Measurements from ENCODE around the gene TMEM52. TPM values are rescaled to one million over a fixed set of nuclear protein-coding genes. Genes with fewer than 3 reads are reported as not detected.

The TMEM52 gene
- total RNA-seq, 2 experiments from 2014 or later, result not detected

GRCh38 chr1:1898246-1898933 is 20.7 kb downstream of the TMEM52 start:
- ChIA-PET POLR2A (interaction anchor here (1.0 kb wide), 1 partner anchor 10 kb away, joined by 8 read pairs; no protein-coding TSS in a partner anchor), CTCF (interaction anchor here (0.8 to 5.3 kb wide), 2 partner anchors 11 to 21 kb away, joined by 3 to 36 read pairs; no protein-coding TSS in a partner anchor)
- no peaks in the 10 kb centered on the region for H3K36me3 Mint-ChIP-seq (ENCODE audit: low read depth)
- H3K27me3 Mint-ChIP-seq, result peaks cover 2% of the 10 kb centered on the region
- no peaks in the 10 kb centered on the region for H3K9me3 Mint-ChIP-seq
- DNase-seq, result no peak
- H3K4me1 Mint-ChIP-seq, result peaks cover 12% of the 10 kb centered on the region
- H3K27ac Mint-ChIP-seq, result no peak overlapping the region
- no peak overlapping the region for H3K4me3 Mint-ChIP-seq

DNA sequence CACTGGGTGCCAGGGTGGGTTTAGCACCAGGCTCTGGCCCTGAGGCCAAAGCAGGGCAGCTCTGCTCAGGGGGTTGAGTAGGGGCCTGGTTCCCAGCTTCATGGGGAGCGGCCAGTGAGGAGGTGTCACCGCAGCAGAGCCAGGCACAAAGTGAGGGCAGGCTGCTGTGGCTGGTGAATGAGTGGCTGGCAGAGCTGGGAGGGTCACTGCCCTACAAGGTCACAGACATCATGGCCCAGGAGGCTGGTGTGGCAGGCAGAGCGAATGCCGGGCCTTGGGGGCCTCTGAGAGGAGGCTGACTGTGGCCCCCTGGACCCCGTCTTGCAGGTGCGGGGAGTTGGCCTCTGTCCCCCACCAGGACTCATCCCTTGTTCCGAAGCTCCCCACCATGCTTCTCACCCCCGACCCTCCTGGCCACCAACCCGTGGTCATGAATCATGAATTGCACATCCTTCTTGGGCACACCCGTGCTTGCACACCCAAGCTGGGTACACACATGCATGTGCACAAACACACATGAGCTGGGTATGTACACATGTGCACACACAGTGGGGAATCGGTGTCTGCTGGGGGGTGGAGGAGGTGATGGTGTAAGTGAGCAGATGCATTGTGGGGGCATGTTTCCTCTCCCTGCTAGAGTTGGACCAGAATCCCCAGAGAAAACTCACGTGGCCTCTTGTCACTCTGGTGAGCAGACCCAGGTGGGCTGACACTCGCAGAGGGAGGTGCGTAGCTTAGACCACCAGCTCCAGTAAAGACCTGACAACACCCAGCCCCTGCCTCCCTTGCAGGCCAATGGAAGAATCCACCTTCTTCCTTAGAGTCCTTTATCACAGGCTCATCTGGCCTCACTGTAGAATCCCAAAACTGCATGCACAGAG is 23.4 kb downstream of the TMEM52 start:
- Mint-ChIP-seq H3K27me3 (no peaks in the 10 kb centered on the region), H3K27ac (no peak overlapping the region), H3K4me3 (no peak overlapping the region), H3K4me1 (peaks cover 23% of the 10 kb centered on the region), H3K9me3 (no peaks in the 10 kb centered on the region), H3K36me3 (ENCODE audit: low read depth) (peaks cover 4% of the 10 kb centered on the region)
- POLR2A ChIA-PET, result no interaction called here
- CTCF ChIA-PET, result interaction anchor here (0.5 to 1.3 kb wide), 4 partner anchors 10 to 97 kb away, joined by 3 to 8 read pairs (median 4); no protein-coding TSS in a partner anchor
- no peak for DNase-seq

DNA sequence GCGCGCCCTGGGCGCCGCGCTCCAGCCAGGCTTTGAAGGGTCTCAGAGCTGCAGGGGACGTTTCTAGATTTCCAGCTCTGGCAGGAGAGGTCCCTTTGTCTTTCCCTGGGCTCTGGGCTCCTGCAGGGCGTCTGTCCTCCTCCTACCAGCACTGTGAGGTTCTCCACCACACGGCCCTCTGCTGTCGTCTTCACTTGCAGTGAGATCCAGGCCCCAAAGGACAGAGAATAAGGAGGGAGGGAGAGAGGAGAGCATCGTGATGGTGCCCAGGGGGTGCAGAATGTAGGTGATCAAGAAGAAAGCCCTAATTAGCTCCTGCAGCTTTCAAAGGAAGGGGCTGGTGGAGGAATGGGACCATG is 24.0 kb downstream of the TMEM52 start:
- H3K9me3 Mint-ChIP-seq, result no peaks in the 10 kb centered on the region
- ChIA-PET POLR2A (no interaction called here), CTCF (interaction anchor here (1.0 to 1.3 kb wide), 2 partner anchors 11 to 14 kb away, joined by 4 to 5 read pairs; no protein-coding TSS in a partner anchor)
- no peak for DNase-seq
- no peaks in the 10 kb centered on the region for H3K27me3 Mint-ChIP-seq
- H3K36me3 Mint-ChIP-seq (ENCODE audit: low read depth), result peaks cover 4% of the 10 kb centered on the region
- peak overlapping the region; percentile 31 for H3K27ac Mint-ChIP-seq
- H3K4me1 Mint-ChIP-seq, result peaks cover 23% of the 10 kb centered on the region
- H3K4me3 Mint-ChIP-seq, result no peak overlapping the region

DNA sequence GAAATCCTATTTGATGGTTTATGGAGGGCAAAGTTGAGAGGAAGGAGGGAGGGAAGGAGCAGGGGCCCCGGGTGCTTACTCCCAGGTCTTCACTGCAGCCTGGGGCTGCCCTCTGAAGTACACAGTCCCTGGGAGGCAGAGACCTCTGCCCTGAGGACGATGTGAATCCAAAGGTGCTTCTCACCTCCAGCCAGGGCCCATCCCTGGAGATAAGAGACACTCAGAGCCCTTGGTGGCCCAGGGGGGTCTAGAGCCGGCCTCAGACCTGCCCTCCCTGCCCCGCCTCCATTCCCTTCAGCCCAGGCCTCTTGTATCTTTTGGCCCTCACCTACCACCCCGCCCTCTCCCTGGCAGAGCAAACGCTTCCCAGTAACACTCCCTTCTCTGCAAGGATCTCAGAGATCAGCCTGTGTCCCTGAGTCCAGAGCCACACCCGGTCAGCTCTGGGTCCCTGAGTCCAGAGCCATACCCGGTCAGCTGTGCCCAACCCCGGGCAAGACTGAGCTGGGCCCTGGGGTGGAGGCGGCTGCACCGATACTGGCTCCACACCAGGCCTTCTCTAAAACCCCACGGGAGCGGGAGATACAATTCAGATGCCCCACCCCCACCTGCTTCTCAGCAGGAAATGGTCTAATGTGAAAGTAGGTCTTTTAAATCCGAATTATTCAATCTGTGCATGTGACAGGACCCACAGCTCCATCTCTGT is 24.6 kb downstream of the TMEM52 start:
- Mint-ChIP-seq H3K27ac (peak overlapping the region; percentile 31), H3K4me3 (no peak overlapping the region), H3K27me3 (no peaks in the 10 kb centered on the region), H3K36me3 (ENCODE audit: low read depth) (peaks cover 4% of the 10 kb centered on the region), H3K4me1 (peaks cover 23% of the 10 kb centered on the region), H3K9me3 (no peaks in the 10 kb centered on the region)
- POLR2A ChIA-PET, result no interaction called here
- peak; percentile 26 for DNase-seq
- CTCF ChIA-PET, result interaction anchor here (1.0 to 1.3 kb wide), 2 partner anchors 11 to 15 kb away, joined by 4 to 5 read pairs; no protein-coding TSS in a partner anchor

- Mint-ChIP-seq H3K36me3 (ENCODE audit: low read depth) (peaks cover 7% of the 10 kb centered on the region), H3K27me3 (no peaks in the 10 kb centered on the region), H3K4me1 (peaks cover 27% of the 10 kb centered on the region), H3K9me3 (no peaks in the 10 kb centered on the region), H3K4me3 (no peak overlapping the region), H3K27ac (no peak overlapping the region)
- no peak for DNase-seq
- ChIA-PET POLR2A (no interaction called here), CTCF (no interaction called here)
These were observed 25.1 kb downstream of the TMEM52 start for GRCh38 chr1:1893997-1894353.

DNA sequence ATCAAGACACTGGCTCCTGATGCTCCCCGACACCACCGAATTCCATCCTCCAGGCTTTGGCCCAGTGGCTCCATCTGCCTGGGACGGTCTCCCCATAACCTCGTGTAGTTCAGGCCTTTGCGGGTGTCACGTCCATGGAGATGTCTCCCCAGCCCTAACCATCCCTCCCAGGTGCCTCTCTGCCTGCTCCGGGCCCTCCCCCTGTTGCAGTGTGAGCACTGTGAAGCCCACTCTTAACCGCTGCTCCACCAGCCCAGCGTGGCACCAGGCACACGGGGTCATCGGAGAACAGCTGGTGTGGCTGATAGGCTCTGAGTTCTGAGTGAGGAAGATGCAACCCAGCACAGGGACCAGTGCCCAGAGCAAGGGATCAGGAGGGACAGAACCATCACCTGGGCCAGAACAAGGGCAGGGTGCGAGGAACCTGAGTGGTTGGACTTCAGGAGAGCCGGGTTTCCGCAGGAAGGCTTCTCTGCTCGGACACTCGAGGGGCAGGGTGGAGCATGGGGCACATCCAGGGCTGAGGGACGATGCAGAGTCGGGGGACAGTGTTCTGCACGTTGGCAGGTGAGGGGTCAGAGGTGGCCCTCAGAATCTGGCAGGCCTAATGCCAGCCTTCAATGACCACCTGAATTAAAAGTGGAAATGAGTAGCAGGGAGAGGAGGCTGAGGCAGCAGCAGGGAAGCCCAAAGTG is 25.6 kb downstream of the TMEM52 start:
- DNase-seq, result no peak
- CTCF ChIA-PET, result no interaction called here
- peak overlapping the region; percentile 50 for H3K27ac Mint-ChIP-seq

GRCh38 chr1:1892763-1893120 is 26.3 kb downstream of the TMEM52 start:
- H3K27me3 Mint-ChIP-seq, result no peaks in the 10 kb centered on the region
- POLR2A ChIA-PET, result no interaction called here
- H3K36me3 Mint-ChIP-seq (ENCODE audit: low read depth), result peaks cover 15% of the 10 kb centered on the region
- peaks cover 39% of the 10 kb centered on the region for H3K4me1 Mint-ChIP-seq
- no peak for DNase-seq
- H3K9me3 Mint-ChIP-seq, result no peaks in the 10 kb centered on the region
- CTCF ChIA-PET, result interaction anchor here (1.9 kb wide), 1 partner anchor 13 kb away, joined by 8 read pairs; no protein-coding TSS in a partner anchor
- peak overlapping the region; percentile 80 for H3K4me3 Mint-ChIP-seq
- peak overlapping the region; percentile 83 for H3K27ac Mint-ChIP-seq

More for the DNA sequence above, 25.6 kb downstream of the TMEM52 start:
- H3K9me3 Mint-ChIP-seq, result no peaks in the 10 kb centered on the region
- peak overlapping the region; percentile 56 for H3K4me3 Mint-ChIP-seq
- peaks cover 33% of the 10 kb centered on the region for H3K4me1 Mint-ChIP-seq
- POLR2A ChIA-PET, result no interaction called here
- no peaks in the 10 kb centered on the region for H3K27me3 Mint-ChIP-seq
- H3K36me3 Mint-ChIP-seq (ENCODE audit: low read depth), result peaks cover 10% of the 10 kb centered on the region

DNA sequence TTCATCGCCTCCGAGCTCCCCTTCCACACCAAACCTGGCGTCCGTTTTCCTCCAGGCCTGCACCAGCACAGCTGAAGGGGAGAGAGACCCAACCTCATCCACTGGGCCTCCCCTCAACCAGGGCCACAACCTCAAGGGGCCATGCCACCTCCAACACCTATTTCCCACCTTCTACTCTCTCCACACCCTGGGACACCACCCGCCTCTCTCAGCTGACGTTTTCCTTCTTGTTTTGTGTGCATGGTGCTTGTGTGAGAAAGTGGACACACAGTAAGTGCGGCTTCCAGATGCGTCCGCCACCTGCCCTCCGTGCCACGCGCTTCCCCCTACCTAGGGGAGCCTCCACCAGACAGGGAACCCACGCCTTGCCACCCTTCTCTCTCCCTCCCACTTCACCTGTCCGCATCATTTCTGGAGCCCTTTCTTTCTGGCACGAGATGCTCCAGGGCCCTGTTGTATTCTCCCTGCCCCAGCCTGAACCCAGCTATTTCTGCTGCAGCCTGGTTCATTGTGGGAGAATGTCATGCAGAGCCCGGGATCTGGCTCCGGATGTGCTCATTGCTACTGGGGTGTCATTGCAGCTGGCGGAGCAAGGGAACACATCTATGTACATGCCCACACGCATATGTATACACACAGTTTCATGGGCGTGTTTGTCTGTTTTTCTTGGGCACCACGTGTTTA is 26.9 kb downstream of the TMEM52 start:
- Mint-ChIP-seq H3K4me1 (peaks cover 45% of the 10 kb centered on the region), H3K4me3 (peak overlapping the region; percentile 80), H3K27ac (peak overlapping the region; percentile 83), H3K36me3 (ENCODE audit: low read depth) (peaks cover 16% of the 10 kb centered on the region), H3K9me3 (no peaks in the 10 kb centered on the region), H3K27me3 (no peaks in the 10 kb centered on the region)
- CTCF ChIA-PET, result interaction anchor here (1.1 to 1.9 kb wide), 2 partner anchors 9 to 14 kb away, joined by 4 to 8 read pairs; no protein-coding TSS in a partner anchor
- no peak for DNase-seq
- POLR2A ChIA-PET, result no interaction called here

- Mint-ChIP-seq H3K9me3 (no peaks in the 10 kb centered on the region), H3K27me3 (no peaks in the 10 kb centered on the region), H3K27ac (peak overlapping the region; percentile 83), H3K36me3 (ENCODE audit: low read depth) (peaks cover 19% of the 10 kb centered on the region), H3K4me3 (peak overlapping the region; percentile 80), H3K4me1 (peaks cover 48% of the 10 kb centered on the region)
- DNase-seq, result peak; percentile 46
- ChIA-PET POLR2A (no interaction called here), CTCF (interaction anchor here (1.1 to 1.9 kb wide), 2 partner anchors 10 to 14 kb away, joined by 4 to 8 read pairs; no protein-coding TSS in a partner anchor)
These were observed 27.6 kb downstream of the TMEM52 start for GRCh38 chr1:1891349-1892078.

DNA sequence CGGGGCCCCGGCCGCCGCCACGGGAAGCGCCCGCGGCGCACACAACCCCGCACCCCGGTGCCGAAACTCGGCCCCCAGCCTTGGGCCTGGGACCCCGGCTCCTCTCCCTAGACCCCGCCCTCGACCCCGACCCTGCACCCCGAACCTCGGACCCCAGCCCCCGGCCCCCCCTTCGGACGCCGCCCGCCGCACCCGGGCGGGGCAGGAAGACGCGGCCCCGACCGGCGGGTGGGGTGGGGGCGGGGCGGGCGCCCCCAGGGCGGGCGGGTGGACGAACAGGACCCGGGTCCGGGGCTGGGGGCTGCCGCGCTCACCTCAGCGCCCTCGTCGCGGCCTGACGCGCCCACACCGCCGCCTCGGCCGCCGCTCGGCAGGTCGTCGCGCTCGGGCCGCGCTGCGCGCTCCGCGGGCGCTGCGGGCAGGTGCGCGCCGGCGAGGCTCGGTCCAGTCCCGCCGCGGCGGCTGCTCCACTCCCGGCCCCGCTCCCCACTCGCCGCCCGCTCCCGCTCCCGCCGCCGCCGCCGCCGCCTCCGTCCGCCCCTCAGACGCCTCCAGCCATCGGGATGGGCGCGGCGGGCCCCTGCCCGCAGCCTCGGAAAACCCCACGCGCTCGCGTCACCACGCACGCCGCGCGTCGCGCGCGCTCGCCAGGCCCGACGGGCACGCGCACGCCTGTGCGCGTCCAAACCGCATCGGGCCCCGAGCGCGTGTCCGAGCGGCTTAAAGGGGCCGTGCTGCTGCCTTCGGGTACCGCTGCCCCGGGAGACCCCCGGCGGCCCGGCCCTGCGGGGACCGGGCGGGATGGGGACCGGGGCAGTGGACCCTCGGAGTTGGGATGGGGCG is 28.4 kb downstream of the TMEM52 start, which contains the start of gene GNB1:
Gene GNB1, minus strand, starts transcription at position 582 of the 843 bp plus-strand sequence. CDS start 65,634 bp downstream, outside the sequence.
- Mint-ChIP-seq H3K4me1 (peaks cover 52% of the 10 kb centered on the region), H3K27ac (peak within 1 kb of the TSS; percentile 94), H3K9me3 (no peaks in the 10 kb centered on the region), H3K36me3 (ENCODE audit: low read depth) (peaks cover 24% of the 10 kb centered on the region), H3K27me3 (no peaks in the 10 kb centered on the region), H3K4me3 (peak within 1 kb of the TSS; percentile 84)
- peak; percentile 84 for DNase-seq
- ChIA-PET CTCF (interaction anchor here (1.9 kb wide), 1 partner anchor 15 kb away, joined by 8 read pairs; no protein-coding TSS in a partner anchor), POLR2A (no interaction called here)
